ENCODE results near the gene MORN2.
A peak's percentile ranks its signal among the peaks of the same experiment; 100 is the strongest.
"Not testable (repeated sequence)": the region's sequence is repeated elsewhere in the genome, so short reads cannot be mapped to it uniquely, and the experiment has no call there.

The MORN2 gene

DNA sequence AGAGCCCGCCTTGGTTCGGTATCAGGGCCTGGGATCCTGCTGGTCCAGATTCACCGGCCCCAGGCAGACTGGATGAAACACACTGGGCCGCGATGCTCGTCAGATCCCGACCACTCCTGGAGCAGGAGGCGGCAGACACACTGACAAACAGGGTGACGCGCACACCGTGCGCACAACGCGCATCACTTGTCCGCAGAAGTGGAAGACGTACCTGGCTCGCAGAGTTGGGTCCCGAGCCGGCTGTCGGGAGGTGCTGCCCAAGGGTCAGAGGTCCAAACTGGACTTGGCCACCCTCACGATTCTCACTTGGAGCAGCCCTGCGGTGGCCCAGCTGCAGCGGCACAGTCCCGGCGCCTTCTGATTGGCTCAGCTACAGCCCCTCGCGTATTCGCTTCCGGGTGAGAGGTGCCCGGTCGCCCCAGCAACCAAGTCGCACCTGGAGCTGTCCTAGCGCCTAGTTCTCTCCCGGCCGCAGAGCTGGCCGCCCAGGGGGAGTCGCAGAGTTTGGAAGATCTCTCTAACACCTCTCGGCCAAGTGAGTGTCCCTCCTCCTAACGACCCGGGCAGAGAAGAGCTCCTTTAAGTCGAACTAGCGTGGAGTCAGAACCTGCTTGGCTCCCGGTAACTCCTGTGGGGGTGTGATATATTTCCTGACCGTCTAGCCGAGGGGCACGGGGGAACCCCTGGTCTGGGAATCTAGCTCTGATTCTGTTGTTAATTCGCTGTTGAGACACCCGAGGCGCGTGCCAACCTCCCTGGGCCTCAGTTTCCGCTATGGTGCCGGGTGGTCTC is at the start of gene MORN2, which contains the start of gene DHX57:
Gene MORN2, plus strand, starts transcription at position 401 of the 792 bp plus-strand sequence.
Gene DHX57, minus strand, starts transcription at position 359 of the 792 bp plus-strand sequence. CDS start 7,529 bp downstream, outside the sequence.
- peak; percentile 82 for DNase-seq

DNA sequence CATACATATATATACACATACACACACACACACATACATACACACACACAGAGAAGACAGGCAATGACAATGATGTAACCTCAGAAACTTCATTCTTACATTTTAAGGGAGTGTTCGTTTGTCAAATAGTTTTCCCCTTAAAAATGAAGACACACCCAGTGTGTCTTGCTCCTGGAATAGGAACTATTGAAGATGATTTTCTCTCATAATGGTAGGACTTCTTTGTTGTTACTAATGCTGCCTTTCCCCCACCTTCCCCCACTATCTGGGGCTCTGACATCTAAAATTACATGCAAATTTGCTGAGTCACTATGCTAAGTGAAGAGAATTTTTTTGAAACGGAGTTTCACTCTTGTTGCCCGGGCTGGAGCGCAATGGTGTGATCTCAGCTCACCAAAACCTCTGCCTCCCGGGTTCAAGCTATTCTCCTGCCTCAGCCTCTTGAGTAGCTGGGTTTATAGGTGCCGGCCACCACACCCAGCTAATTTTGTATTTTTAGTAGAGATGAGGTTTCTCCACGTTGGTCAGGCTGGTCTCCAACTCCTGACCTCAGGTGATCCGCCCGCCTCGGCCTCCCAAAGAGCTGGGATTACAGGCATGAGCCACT is 48.1 kb upstream of the MORN2 start:
- not testable (repeated sequence) for DNase-seq

DNA sequence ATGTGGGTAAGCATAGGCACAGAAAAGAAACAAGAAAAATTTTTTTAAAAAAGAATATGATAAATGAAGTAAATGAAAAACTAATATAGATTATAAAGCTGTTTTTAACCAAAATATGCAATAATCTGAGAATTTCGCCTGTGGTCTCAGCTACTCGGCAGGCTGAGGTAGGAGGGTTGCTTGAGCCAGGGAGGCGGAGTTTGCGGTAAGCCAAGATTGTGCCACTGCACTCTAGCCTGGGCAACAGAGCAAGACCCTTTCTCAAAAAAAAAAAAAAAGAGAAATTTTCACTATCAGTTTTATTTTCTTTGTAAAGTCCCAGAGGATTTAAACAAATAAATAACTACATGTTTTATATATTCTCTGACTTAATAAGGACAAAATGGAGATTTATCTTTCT is 47.3 kb upstream of the MORN2 start:
- DNase-seq = no peak

- no peak for DNase-seq
Measured at GRCh38 chr2:38829971-38830370, 45.8 kb upstream of the MORN2 start.

GRCh38 chr2:38830526-38831159 is 45.1 kb upstream of the MORN2 start:
- no peak for DNase-seq

DNA sequence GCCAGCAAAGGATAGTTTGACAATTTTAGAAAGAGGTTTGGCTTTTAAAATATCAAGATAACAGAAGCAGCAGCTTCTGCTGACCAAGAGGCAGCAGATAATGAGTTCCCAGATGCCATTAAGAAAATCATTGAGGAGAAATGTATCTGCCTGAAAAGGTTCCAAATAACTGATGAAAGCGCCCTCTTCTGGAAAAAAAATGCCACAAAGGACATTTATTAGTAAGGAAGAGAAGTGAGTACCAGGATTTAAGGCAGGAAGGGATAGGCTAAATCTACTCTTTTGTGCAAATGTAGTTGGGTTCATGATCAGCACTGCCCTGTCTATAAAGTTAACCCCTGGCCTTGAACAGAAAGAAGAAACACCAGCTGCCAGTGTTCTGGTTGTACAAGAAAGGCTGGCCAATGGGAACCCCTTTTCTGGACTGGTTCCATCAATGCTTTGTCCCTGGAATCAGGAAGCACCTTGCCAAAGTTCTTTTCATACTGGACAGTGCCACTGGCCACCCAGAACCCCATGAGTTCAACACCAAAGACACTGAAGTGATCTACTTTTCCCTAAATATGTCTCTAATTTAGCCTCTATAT is 40.7 kb upstream of the MORN2 start:
- DNase-seq = no peak

GRCh38 chr2:38835990-38836389 is 39.8 kb upstream of the MORN2 start:
- DNase-seq = no peak

DNA sequence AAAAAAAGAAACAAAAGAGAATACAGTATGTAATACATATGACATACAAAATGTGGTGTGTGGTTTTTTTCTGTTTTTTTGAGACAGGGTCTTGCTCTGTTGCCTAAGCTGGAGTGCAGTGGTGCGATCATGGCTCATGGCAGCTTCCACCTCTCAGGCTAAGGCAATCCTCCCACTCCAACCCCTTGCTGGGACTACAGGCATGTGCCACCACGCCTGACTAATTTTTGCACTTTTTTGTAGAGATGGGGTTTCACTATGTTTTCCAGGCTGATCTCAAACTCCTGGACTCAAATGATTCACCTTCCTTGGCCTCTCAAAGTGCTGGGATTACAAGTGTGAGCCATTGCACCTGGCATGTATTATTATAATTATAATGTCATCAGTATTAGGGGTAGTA is 39.0 kb upstream of the MORN2 start:
- DNase-seq = no peak

DNA sequence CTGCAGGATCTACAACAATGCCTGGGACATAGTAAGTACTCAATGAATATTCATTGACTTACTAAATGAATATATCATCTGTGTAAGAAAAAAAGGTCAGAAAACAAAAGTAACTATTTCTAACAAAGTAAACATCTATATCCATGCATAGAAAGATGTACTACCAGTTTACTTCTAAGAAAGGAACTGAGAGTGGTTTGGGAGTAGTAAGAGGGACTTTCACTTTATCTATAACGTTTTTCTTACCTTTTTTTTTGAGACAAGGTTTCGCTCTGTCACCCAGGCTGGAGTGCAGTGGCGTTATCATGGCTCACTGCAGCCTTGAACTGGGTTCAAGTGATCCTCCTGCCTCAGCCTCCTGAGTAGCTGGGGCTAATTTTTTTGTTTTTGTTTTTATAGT is 25.7 kb upstream of the MORN2 start:
- no peak for DNase-seq

DNA sequence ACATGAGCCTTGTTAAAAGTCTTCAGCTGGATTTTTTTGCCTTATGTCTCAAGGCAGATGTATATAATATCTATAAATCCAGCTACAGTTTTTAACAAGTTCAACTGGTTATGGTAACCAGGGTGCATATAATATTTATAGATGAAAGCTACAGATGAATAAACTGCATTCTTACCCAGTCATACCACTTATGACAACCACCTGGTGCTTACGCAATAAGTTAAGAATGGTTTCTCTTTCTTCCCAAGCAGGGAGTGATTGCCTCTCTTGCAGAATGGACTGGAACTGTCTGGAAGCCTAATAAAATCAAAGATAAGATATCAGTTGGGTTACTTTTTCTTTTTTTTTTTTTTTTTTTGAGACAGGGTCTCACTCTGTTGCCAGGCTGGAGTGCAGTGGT is 19.6 kb upstream of the MORN2 start:
- DNase-seq = no peak

- no peak for DNase-seq
Measured at GRCh38 chr2:38862476-38862875, 13.3 kb upstream of the MORN2 start.

DNA sequence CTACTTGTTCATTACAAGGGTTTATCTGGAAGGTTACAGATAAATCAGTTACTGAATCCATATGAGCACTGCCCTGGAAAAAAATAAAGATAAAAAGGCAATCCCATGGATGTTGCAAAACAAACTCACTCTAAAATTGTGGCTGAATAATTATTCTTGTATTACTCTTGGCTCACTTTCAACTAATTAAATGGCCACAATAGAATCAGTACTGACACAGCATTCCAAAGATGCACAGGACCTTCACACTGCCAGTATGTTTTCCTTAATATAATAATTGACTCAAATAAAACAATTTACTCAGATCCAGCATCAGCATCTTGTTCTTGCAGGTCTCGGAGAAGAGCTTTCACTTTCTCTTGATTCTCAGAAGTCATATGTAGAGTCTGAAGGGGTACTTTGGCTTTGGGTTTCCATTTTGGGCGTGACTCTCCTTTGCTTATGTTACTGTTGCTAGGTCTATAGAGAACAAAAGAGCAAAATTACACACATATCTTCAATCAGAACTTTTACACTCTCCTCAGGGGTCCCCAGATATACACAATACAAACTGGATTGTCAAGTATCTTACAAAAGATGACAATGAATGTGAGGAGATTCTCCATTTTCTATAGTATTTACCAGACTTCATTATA is 12.6 kb upstream of the MORN2 start:
- DNase-seq = no peak

DNA sequence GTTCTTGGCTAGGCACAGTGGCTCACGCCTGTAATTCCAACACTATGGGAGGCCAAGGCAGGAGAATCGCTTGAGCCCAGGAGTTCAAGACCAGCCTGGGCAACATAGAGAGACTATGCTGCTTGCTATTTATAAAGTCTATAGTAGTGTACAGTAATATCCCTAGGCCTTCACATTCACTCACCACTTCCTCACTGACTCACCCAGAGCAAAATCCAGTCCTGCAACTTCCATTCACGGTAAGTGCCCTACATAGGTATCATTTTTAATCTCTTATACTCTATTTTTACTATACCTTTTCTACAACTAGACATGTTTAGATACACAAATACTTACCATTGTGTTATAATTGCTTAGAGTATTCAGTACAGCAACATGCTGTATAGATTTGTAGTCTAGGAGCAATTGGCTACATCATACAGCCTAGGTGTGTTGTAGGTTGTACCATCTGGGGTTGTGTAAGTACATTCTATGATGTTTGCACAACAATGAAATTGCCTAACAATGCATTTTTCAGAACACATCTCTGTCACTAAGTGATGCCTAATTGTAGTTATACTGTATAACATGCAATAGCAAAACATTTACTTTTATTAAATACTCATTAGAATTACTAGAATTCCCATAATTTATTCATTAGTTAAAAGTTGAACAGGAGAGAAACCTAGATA is 8.9 kb upstream of the MORN2 start:
- DNase-seq = no peak

GRCh38 chr2:38871432-38871831 is 4.3 kb upstream of the MORN2 start:
- no peak for DNase-seq

GRCh38 chr2:38873763-38874162 is 2.0 kb upstream of the MORN2 start:
- no peak for DNase-seq

DNA sequence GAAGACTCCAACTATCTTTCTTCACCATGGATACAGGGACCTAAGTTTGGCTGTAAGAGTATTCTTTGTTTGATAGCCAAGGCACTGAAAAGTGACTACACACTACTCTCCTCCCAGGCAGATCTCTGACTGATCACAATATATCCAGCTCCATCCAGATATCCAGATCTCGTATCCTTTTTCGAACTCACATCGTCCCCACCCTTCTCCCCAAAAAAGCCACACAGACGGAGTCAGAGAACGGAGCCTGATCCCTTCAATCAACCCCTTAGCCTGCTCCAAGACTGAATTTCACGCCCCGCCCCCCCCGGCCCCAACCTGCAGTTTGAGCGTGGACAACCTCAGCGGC is 575 bp upstream of the MORN2 start:
- DNase-seq = no peak

DNA sequence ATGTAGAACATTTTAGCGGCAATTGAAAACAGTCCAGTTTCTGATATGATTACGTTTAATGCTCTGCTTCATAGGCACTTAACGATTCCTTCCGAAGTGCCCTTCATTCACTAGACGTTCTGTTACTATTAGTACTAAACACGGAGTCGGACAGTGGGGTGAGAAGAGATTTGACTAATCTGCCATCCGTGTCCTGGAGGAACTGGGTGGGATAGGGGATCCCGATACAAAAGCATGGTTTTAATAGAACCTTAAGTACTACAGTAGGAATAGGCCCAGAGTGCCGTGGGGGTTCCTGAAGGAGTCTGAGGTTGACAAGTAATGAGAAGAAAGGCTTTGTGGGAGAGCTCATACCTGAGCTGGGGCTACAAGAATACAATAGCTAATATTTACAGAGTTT is 631 bp downstream of the MORN2 start:
- DNase-seq = no peak

- DNase-seq = no peak
Measured at GRCh38 chr2:38886063-38886462, 10.3 kb downstream of the MORN2 start.

DNA sequence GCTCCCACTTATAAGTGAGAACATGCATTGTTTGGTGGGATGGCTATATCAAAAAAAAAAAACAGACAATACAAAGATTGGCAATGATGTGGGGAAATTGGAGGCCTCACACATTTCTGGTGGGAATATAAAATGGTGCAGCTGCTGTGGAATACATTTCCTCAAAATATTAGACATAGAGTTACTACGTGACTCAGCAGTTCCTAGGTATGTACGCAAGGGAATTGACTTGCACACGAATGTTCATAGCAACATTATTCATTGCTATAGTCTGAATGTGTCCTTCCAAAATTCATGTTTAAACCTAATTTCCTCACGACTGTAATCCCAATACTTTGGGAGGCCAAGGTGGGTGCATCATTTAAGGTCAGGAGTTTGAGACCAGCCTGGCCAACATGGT is 11.6 kb downstream of the MORN2 start:
- DNase-seq = no peak

GRCh38 chr2:38887902-38888554 is 12.3 kb downstream of the MORN2 start:
- DNase-seq = no peak

DNA sequence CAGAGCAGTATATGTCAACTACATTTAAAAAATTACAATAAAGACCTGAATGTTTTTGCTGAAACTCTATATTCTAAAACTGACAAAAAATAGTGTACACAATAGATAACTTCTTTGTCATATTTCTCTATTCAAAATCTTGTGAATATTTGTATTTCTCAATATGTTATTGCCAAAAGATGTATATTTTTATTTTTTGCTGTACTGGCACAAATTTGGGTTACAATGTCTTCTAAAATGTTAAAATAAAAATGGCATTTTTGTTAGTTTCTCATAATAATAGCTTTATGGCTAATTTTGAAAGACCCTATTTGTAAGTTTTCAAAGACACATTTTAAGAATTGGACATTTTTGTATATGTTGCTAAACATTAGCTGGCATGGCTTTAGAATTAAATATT is 13.3 kb downstream of the MORN2 start:
- DNase-seq = no peak

GRCh38 chr2:38889575-38889974 is 13.8 kb downstream of the MORN2 start, which contains the start of gene ARHGEF33:
Gene ARHGEF33 (plus strand): TSS chr2:38889875. CDS start chr2:38919448, 29,573 bp downstream.
- no peak for DNase-seq

All from activated naive CD4-positive, alpha-beta T cell treated with Interleukin-2 at 50 U/mL for 16 hours (primary cell).